ENCODE results near the gene PPP2R3B.

DNA sequence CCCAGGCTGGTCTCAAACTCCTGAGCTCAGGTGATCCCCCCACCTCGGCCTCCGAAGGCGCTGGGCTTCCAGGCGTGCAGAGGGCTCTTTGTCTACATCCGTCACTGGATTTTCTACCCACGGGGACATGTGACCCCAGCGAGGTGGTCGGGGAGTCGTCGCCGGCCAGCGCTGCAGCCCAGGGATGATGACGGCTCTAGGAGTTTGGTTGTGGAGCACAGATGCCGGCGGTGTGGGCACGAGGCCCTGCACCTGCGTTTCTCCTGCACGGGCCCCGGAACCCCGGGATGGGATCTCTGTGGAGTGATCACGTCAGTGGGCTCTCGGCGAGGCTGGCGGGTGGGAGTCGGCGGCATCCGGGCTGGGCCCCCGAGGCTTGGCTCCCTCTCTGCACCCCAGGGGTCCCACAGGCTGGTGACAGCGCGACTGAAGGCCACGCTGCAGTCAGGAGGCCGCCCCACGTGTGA is 59.0 kb downstream of the PPP2R3B start:
- TF ChIP-seq, protein P1, sequence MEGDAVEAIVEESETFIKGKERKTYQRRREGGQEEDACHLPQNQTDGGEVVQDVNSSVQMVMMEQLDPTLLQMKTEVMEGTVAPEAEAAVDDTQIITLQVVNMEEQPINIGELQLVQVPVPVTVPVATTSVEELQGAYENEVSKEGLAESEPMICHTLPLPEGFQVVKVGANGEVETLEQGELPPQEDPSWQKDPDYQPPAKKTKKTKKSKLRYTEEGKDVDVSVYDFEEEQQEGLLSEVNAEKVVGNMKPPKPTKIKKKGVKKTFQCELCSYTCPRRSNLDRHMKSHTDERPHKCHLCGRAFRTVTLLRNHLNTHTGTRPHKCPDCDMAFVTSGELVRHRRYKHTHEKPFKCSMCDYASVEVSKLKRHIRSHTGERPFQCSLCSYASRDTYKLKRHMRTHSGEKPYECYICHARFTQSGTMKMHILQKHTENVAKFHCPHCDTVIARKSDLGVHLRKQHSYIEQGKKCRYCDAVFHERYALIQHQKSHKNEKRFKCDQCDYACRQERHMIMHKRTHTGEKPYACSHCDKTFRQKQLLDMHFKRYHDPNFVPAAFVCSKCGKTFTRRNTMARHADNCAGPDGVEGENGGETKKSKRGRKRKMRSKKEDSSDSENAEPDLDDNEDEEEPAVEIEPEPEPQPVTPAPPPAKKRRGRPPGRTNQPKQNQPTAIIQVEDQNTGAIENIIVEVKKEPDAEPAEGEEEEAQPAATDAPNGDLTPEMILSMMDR (IDR thresholded peaks at IDR 0.05; ENCODE audit: borderline replicate concordance, extremely low read depth, low read length, poor library complexity, severe bottlenecking), result no peak
- TF ChIP-seq EZH2 (IDR thresholded peaks at IDR 0.05; ENCODE audit: borderline replicate concordance, low read depth, low read length, severe bottlenecking), result no peak

Data from DND-41 (cell line).